A549 (cell line): ENCODE measurements around the gene AFAP1L2. TPM values are rescaled to one million over a fixed set of nuclear protein-coding genes. Genes with fewer than 3 reads are reported as not detected.

Experiments
- ATAC-seq, 2 experiments: fragments of 200-7000 bp in 1 of 2; fragments of >200 bp in 1 of 2; cut with Nextera tagmentation in 1 of 2; cut with Tn5 transposase in 1 of 2; 3 replicates each; pipeline versions ENCODE4 v1.8.0 to v1.9.1; 2018 to 2020; ENCODE audit warnings: mild to moderate bottlenecking in 1 of 2, moderate library complexity in 1 of 2
- CTCF ChIA-PET: fragments of 300-600 bp; sonication (Branson Sonifier 250); formaldehyde crosslinking; extraction: SDS; loops from one replicate; lab custom pipeline; 2021; ENCODE audit warnings: antibody characterized with exemption, inconsistent platforms; lab: Yijun Ruan, JAX
- POLR2A ChIA-PET: fragments of 350-600 bp; formaldehyde crosslinking; extraction: SDS; loops from one replicate; lab custom pipeline; 2021; ENCODE audit warnings: antibody characterized with exemption, inconsistent platforms; lab: Yijun Ruan, JAX
- DNase-seq, 2 experiments: peaks; one replicate each; pipeline versions ENCODE4 v3.0.0 to v3.0.0-alpha.2; 2011 to 2016; ENCODE audit warnings: low read depth in 1 of 2, low spot score in 1 of 2
- FAIRE-seq: peaks from 2 replicates; lab custom pipeline; 2011; peaks lifted over from hg19 to GRCh38; lab: Jason Lieb, UNC
- H3K27ac ChIP-seq, 2 experiments: fragments of >200 bp; sonication (Bioruptor Twin); formaldehyde crosslinking; 3 replicates each; pipeline ENCODE4 v1.5.1; 2016 to 2017
- H3K4me1 ChIP-seq: fragments of >200 bp; sonication (Bioruptor Twin); formaldehyde crosslinking; 3 replicates; pipeline ENCODE4 v1.6.1; 2016
- H3K4me2 ChIP-seq: fragments of >200 bp; sonication (Bioruptor Twin); formaldehyde crosslinking; 3 replicates; pipeline ENCODE4 v1.6.1; 2016
- H3K4me3 ChIP-seq: fragments of >200 bp; sonication (Bioruptor Twin); formaldehyde crosslinking; 3 replicates; pipeline ENCODE4 v1.5.1; 2016
- H3K9me3 ChIP-seq: fragments of >200 bp; sonication (Bioruptor Twin); formaldehyde crosslinking; 3 replicates; pipeline ENCODE4 v1.6.1; 2016
- BHLHE40 ChIP-seq: IDR thresholded peaks from 2 replicates; pipeline ENCODE4 v1.6.1; 2012; ENCODE audit warnings: low read depth, low read length, inconsistent platforms
- CBX2 ChIP-seq: fragments of 200-600 bp; sonication (generic); IDR thresholded peaks from 2 replicates; pipeline ENCODE4 v1.6.1; 2016; ENCODE audit warnings: low read depth, mild to moderate bottlenecking, borderline replicate concordance
- CTCF ChIP-seq: fragments of >200 bp; sonication (Bioruptor Twin); formaldehyde crosslinking; IDR thresholded peaks from 3 replicates; pipeline ENCODE4 v1.5.1; 2016
- EP300 ChIP-seq, 2 experiments: fragments of >200 bp; sonication (Bioruptor Twin); formaldehyde crosslinking; IDR thresholded peaks; 2 replicates in 1 of 2; 3 replicates in 1 of 2; pipeline ENCODE4 v1.6.1; 2016 to 2017
- FOXS1 ChIP-seq: fragments of 250-450 bp; sonication (Bioruptor Pico); IDR thresholded peaks from 2 replicates; pipeline ENCODE4 v1.5.0; 2020; ENCODE audit warnings: mild to moderate bottlenecking, moderate library complexity
- GATA3 ChIP-seq: IDR thresholded peaks from 2 replicates; pipeline ENCODE4 v1.6.1; 2012; ENCODE audit warnings: borderline replicate concordance
- HDAC2 ChIP-seq: fragments of 200-600 bp; sonication (generic); IDR thresholded peaks from 2 replicates; pipeline ENCODE4 v1.6.1; 2016
- HEYL ChIP-seq: fragments of 250-450 bp; sonication (Bioruptor Pico); IDR thresholded peaks from 2 replicates; pipeline ENCODE4 v1.8.0; 2021; ENCODE audit warnings: mild to moderate bottlenecking, moderate library complexity
- HMGXB4 ChIP-seq: fragments of 250-450 bp; sonication (Bioruptor Pico); IDR thresholded peaks from 2 replicates; pipeline ENCODE4 v1.5.0; 2021; ENCODE audit warnings: mild to moderate bottlenecking, moderate library complexity, borderline replicate concordance
- HOXB13 ChIP-seq: fragments of 250-450 bp; sonication (Bioruptor Pico); IDR thresholded peaks from 2 replicates; pipeline ENCODE4 v1.5.0; 2020; ENCODE audit warnings: low read depth, mild to moderate bottlenecking, moderate library complexity
- HOXB5 ChIP-seq: fragments of 250-450 bp; sonication (Bioruptor Pico); IDR thresholded peaks from 2 replicates; pipeline ENCODE4 v1.5.0; 2020; ENCODE audit warnings: mild to moderate bottlenecking, moderate library complexity
- JUN ChIP-seq, 2 experiments: fragments of >200 bp; sonication (Bioruptor Twin); formaldehyde crosslinking; IDR thresholded peaks; 2 replicates in 1 of 2; 3 replicates in 1 of 2; pipeline ENCODE4 v1.6.1; 2016 to 2017
- KDM5A ChIP-seq: fragments of 200-600 bp; sonication (generic); IDR thresholded peaks from 2 replicates; pipeline ENCODE4 v1.6.1; 2016; ENCODE audit warnings: antibody characterized with exemption, mild to moderate bottlenecking
- MAFK ChIP-seq: fragments of 450-650 bp; IDR thresholded peaks from 2 replicates; pipeline ENCODE4 v1.6.1; 2014; ENCODE audit not compliant: partially characterized antibody
- NR3C1 ChIP-seq: fragments of >200 bp; sonication (Bioruptor Twin); formaldehyde crosslinking; IDR thresholded peaks from 3 replicates; pipeline ENCODE4 v1.6.1; 2017
- POLR2A ChIP-seq: IDR thresholded peaks from 2 replicates; pipeline ENCODE4 v1.6.1; 2012; ENCODE audit warnings: mild to moderate bottlenecking, low read length
- RAD21 ChIP-seq, 2 experiments: fragments of >200 bp in 1 of 2; sonication (Bioruptor Twin) in 1 of 2; formaldehyde crosslinking in 1 of 2; IDR thresholded peaks in 1 of 2; conservative IDR thresholded peaks in 1 of 2; 2 replicates in 1 of 2; 3 replicates in 1 of 2; pipeline ENCODE4 v1.6.1; 2012 to 2018; ENCODE audit warnings: inconsistent platforms in 1 of 2
- SMC3 ChIP-seq: fragments of >200 bp; sonication (Bioruptor Twin); formaldehyde crosslinking; IDR thresholded peaks from 3 replicates; pipeline ENCODE4 v1.6.1; 2018; ENCODE audit warnings: inconsistent platforms
- SREBF2 ChIP-seq: fragments of 450-650 bp; IDR thresholded peaks from 2 replicates; pipeline ENCODE4 v1.6.1; 2014; ENCODE audit warnings: mild to moderate bottlenecking, moderate library complexity
- TFCP2L1 ChIP-seq: fragments of 250-450 bp; sonication (Bioruptor Pico); IDR thresholded peaks from 2 replicates; pipeline ENCODE4 v1.5.0; 2021; ENCODE audit warnings: mild to moderate bottlenecking
- TP53 ChIP-seq: fragments of 250-450 bp; sonication (Bioruptor Pico); IDR thresholded peaks from 2 replicates; pipeline ENCODE4 v1.5.0; 2021; ENCODE audit warnings: mild to moderate bottlenecking, moderate library complexity
- ZC3H11A ChIP-seq: fragments of 450-650 bp; IDR thresholded peaks from 2 replicates; pipeline ENCODE4 v1.6.1; 2014; ENCODE audit warnings: antibody characterized with exemption, mild to moderate bottlenecking
- WGBS: methylation state at CpG from one replicate; pipeline ENCODE4 v1.1.6; 2017; ENCODE audit errors: missing lambda C conversion rate; 5-methylcytosine and 5-hydroxymethylcytosine counted together
- polyA plus RNA-seq, 4 experiments: library from polyadenylated mRNA; depleted of rRNA in 3 of 4; stranded (reverse); fragments of >200 nt; fragmentation: RNase III in 1 of 4; extraction: RNeasy Plus Mini Kit Qiagen cat#74134 plus additional on column Dnase treatment in 1 of 4; gene quantifications; 2 replicates in 3 of 4; 3 replicates in 1 of 4; pipeline ENCODE4 v1.2.3, GENCODE V29; 2011 to 2017
- TF ChIP-seq, protein P1 (sequence below): fragments of >200 bp; sonication (Bioruptor Twin); formaldehyde crosslinking; IDR thresholded peaks from 2 replicates; pipeline ENCODE4 v1.6.1; 2016
- TF ChIP-seq, protein P2 (sequence below): IDR thresholded peaks from 2 replicates; pipeline ENCODE4 v1.6.1; 2012

Gene AFAP1L2
- polyA plus RNA-seq, 2 of the 4 experiments (the other 2 are of a cell fraction) = 19.6 to 27.3 TPM

- FAIRE-seq (no peak), ATAC-seq (no peak)
- H3K4me1 ChIP-seq = peaks cover 38% of the 10 kb centered on the region
These were observed 5.5 kb downstream of the AFAP1L2 start for GRCh38 chr10:114398587-114399331.

GRCh38 chr10:114397651-114398145 is 6.6 kb downstream of the AFAP1L2 start:
- CTCF ChIA-PET = interaction anchor here (0.7 to 2.8 kb wide), 7 partner anchors 11 to 94 kb away, joined by 3 to 19 read pairs (median 3); no protein-coding TSS in a partner anchor
- Histone ChIP-seq H3K4me1 (peaks cover 33% of the 10 kb centered on the region), H3K4me2 (no peak overlapping the region)
- DNase-seq = no peak
- FAIRE-seq = no peak
- no peak; a peak in 1 of 6 replicates for ATAC-seq
- TF ChIP-seq FOXS1 (no peak), HEYL (no peak), HOXB13 (CRISPR knock-in tag) (no peak), HMGXB4 (CRISPR knock-in tag) (no peak), TFCP2L1 (no peak), CBX2 (no peak), CTCF (no peak), GATA3 (no peak), ZC3H11A (no peak), TP53 (CRISPR knock-in tag) (no peak), RAD21 (conservative IDR thresholded peaks at IDR 0.05 in 1 of 2, IDR thresholded peaks at IDR 0.05 in 1 of 2) (no peak), HOXB5 (CRISPR knock-in tag) (no peak), KDM5A (no peak), SREBF2 (no peak), NR3C1 (no peak), BHLHE40 (no peak), POLR2A (no peak), MAFK (no peak)
- TF ChIP-seq, protein P1, sequence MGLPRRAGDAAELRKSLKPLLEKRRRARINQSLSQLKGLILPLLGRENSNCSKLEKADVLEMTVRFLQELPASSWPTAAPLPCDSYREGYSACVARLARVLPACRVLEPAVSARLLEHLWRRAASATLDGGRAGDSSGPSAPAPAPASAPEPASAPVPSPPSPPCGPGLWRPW = no peak
- TF ChIP-seq, protein P2, sequence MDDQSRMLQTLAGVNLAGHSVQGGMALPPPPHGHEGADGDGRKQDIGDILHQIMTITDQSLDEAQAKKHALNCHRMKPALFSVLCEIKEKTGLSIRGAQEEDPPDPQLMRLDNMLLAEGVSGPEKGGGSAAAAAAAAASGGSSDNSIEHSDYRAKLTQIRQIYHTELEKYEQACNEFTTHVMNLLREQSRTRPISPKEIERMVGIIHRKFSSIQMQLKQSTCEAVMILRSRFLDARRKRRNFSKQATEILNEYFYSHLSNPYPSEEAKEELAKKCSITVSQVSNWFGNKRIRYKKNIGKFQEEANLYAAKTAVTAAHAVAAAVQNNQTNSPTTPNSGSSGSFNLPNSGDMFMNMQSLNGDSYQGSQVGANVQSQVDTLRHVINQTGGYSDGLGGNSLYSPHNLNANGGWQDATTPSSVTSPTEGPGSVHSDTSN = no peak
- TF ChIP-seq, all 56 proteins: peak for 0
- H3K27ac ChIP-seq = peak overlapping the region in 1 of 2 experiments; percentile 25; a peak in 1 of 6 replicates
- no peak overlapping the region for H3K4me3 ChIP-seq
- POLR2A ChIA-PET = no interaction called here
- 93% methylated on average over 6 of the region's 6 CpGs for WGBS
- H3K9me3 ChIP-seq = no peaks in the 10 kb centered on the region

More at GRCh38 chr10:114398587-114399331, 5.5 kb downstream of the AFAP1L2 start:
- WGBS = 84% methylated on average over 10 of the region's 10 CpGs
- CTCF ChIA-PET = interaction anchor here (0.7 to 2.8 kb wide), 8 partner anchors 25 to 95 kb away, joined by 3 to 19 read pairs (median 3); no protein-coding TSS in a partner anchor
- TF ChIP-seq TFCP2L1 (no peak), JUN (IDR thresholded peaks at IDR 0.05) (no peak), HDAC2 (no peak), EP300 (IDR thresholded peaks at IDR 0.05) (no peak), SMC3 (no peak)
- POLR2A ChIA-PET = no interaction called here
- H3K27ac ChIP-seq = no peak overlapping the region
- H3K4me2 ChIP-seq = no peak overlapping the region
- H3K9me3 ChIP-seq = no peaks in the 10 kb centered on the region
- no peak overlapping the region for H3K4me3 ChIP-seq
- no peak for DNase-seq
